Psoas muscle (tissue), 8 donors: Measurements from ENCODE around the gene LDAH. TPM values are rescaled to one million over a fixed set of nuclear protein-coding genes. Genes with fewer than 3 reads are reported as not detected.

Experiments used
- ATAC-seq, 4 donors: fragments of 200-7000 bp; cut with Tn5 transposase; one replicate each; pipeline ENCODE4 v1.9.1; 2020; ENCODE audit warnings: moderate library complexity in 3 of 4, mild to moderate bottlenecking in 2 of 4
- DNase-seq, 2 donors: peaks; one replicate each; pipeline ENCODE4 v3.0.0-alpha.2; 2020
- H3K27ac ChIP-seq: fragments of 200-600 bp; one replicate; pipeline ENCODE4 v1.8.0; 2022
- H3K27me3 ChIP-seq, 3 donors: fragments of 200-600 bp in 1 of 3; one replicate each; pipeline versions ENCODE4 v1.6.1 to v1.8.0; 2013 to 2022; ENCODE audit warnings: low read length in 2 of 3, mild to moderate bottlenecking in 2 of 3, moderate library complexity in 1 of 3; ENCODE audit not compliant: insufficient read depth in 3 of 3
- H3K36me3 ChIP-seq, 2 donors: fragments of 200-600 bp in 1 of 2; one replicate each; pipeline versions ENCODE4 v1.6.1 to v1.8.0; 2013 to 2022; ENCODE audit warnings: low read depth in 1 of 2, mild to moderate bottlenecking in 1 of 2, moderate library complexity in 1 of 2; ENCODE audit not compliant: insufficient read depth in 1 of 2
- H3K4me1 ChIP-seq: fragments of 200-600 bp; one replicate; pipeline ENCODE4 v1.8.0; 2022
- H3K4me3 ChIP-seq: fragments of 200-600 bp; one replicate; pipeline ENCODE4 v1.8.0; 2022; ENCODE audit warnings: mild to moderate bottlenecking
- H3K9me3 ChIP-seq: fragments of 200-600 bp; one replicate; pipeline ENCODE4 v1.8.0; 2022
- WGBS, 3 donors: extraction: QIAGEN DNeasy Blood & Tissue Kit; methylation state at CpG; one replicate each; pipeline versions ENCODE4 v1.1.6 to v1.1.7; 2013; 5-methylcytosine and 5-hydroxymethylcytosine counted together
- intact Hi-C, 2 donors: fragments of 100-400 bp; cut with DNase I; formaldehyde crosslinking; loops; one replicate each; pipeline versions ENCODE4 v1.11.0 to v1.14.2; 2022
- polyA plus RNA-seq, 3 donors: library from polyadenylated mRNA; stranded (reverse); fragments of 200-250 nt; gene quantifications; one replicate each; pipeline ENCODE4 v1.2.3, GENCODE V29; 2013
- total RNA-seq, 4 donors: library from RNA; stranded (reverse); fragmentation: NEBNext Ultra II Directional in 2 of 4; extraction: Animal tissue kit (Norgen Biotek cat#: 25700) in 2 of 4; gene quantifications; one replicate each; pipeline versions ENCODE4 v1.2.1 to v1.2.4, GENCODE V29; 2021 to 2023
- TF ChIP-seq, protein P1 (sequence below): fragments of 200-600 bp; IDR thresholded peaks from one replicate; pipeline ENCODE4 v1.8.0; 2022; ENCODE audit warnings: antibody characterized with exemption
- donor health status: healthy with polysubstance abuse.
- donor health status: DM: no; HTN: no; CAD: no; lungs with moderate emphysema.
- donor health status: Bipolar disorder and iron deficiency.
- donor health status: healthy.
- donor health status: DM: yes; HTN: yes; CAD: no.
- donor health status: DM: no; HTN: no; CAD: no.
- donor health status: DM: no; HTN: no; CAD: no.
- donor health status: DM: yes; HTN: yes; CAD: no.

LDAH gene
- total and polyA plus RNA-seq, 7 donors = 0.56 to 1.9 (median 1.6) TPM

DNA sequence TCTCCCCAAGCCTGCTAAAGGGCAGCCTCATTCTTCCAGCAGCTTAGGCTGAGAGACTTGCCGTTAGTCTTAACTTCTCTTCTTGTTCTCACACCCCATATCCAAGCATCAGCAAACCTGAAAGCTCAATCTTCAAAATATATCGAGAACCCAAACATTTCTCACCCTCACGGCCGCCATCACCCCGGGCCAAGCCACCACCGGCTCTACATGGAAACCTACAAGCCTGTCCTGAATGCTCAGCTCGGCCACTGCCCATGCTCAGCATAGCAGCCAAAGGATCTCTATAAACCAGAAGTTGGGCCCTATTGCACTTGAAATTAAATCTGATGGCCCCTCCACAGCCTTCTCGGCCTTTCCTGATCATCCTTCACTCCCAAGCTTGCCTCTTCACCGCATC lies 174.1 kb downstream of the LDAH start:
- Histone ChIP-seq H3K4me3 (no peak overlapping the region), H3K27me3 (no peaks in the 10 kb centered on the region), H3K36me3 (peaks cover 0 to 22% of the 10 kb centered on the region in 2 donors), H3K9me3 (no peaks in the 10 kb centered on the region), H3K27ac (no peak overlapping the region), H3K4me1 (peaks cover 9% of the 10 kb centered on the region)
- ATAC-seq (no peak), DNase-seq (peak in 1 of 2 donors; percentile 41)
- intact Hi-C loops = no loop called here
- TF ChIP-seq, protein P1, sequence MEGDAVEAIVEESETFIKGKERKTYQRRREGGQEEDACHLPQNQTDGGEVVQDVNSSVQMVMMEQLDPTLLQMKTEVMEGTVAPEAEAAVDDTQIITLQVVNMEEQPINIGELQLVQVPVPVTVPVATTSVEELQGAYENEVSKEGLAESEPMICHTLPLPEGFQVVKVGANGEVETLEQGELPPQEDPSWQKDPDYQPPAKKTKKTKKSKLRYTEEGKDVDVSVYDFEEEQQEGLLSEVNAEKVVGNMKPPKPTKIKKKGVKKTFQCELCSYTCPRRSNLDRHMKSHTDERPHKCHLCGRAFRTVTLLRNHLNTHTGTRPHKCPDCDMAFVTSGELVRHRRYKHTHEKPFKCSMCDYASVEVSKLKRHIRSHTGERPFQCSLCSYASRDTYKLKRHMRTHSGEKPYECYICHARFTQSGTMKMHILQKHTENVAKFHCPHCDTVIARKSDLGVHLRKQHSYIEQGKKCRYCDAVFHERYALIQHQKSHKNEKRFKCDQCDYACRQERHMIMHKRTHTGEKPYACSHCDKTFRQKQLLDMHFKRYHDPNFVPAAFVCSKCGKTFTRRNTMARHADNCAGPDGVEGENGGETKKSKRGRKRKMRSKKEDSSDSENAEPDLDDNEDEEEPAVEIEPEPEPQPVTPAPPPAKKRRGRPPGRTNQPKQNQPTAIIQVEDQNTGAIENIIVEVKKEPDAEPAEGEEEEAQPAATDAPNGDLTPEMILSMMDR = no peak
- WGBS, 3 donors = 95 to 98% (median 96%) methylated on average over 9 of the region's 9 CpGs

DNA sequence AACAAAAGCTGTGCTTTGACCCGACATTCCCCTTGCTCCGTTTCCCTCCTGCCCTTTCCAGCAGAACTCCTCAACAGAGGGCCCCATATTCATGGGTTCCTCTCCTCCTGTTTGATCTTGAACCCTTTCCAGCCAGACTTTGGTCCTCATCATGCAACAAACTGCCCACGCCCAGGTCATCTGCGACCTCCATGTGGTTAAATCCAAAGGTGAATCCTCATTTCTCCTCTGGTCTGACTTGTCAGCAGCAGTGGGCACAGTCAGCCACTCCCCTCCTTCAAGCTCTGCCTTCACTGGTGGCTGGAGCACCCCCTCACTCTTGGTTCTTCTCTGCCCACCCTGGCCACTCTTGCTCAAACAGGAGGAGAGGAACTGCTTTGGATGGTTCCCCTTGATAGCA lies 174.7 kb downstream of the LDAH start:
- Histone ChIP-seq H3K27ac (no peak overlapping the region), H3K9me3 (no peaks in the 10 kb centered on the region), H3K4me3 (no peak overlapping the region), H3K27me3 (no peaks in the 10 kb centered on the region), H3K4me1 (peaks cover 9% of the 10 kb centered on the region), H3K36me3 (peaks cover 0 to 27% of the 10 kb centered on the region in 2 donors)
- peak in 1 of 2 donors; percentile 17 for DNase-seq
- 82 to 91% (median 89%) methylated on average over 4 of the region's 4 CpGs for WGBS, 3 donors
- no peak for ATAC-seq
- TF ChIP-seq, protein P1 = no peak
- intact Hi-C loops = no loop called here

DNA sequence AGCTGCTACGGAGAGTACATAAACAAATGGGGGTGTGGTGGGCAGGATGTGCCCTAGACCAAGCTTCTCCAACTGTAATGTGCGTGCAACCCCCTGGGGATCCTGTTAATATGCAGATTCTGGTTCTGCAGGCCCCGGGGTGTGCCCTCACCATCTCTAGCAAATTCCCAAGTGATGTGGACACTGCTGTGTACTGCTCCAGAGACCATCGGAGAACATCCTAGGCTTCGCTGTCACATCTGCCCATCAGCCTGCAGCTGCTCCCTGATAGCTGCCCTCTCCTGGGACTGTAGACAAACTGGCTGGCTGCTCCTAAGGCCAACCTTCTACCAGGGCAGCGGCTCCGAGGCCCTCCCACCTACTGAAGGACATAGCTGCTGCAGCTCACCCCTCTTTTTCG lies 175.2 kb downstream of the LDAH start:
- Histone ChIP-seq H3K4me3 (no peak overlapping the region), H3K27ac (no peak overlapping the region), H3K4me1 (peaks cover 9% of the 10 kb centered on the region), H3K36me3 (peaks cover 0 to 27% of the 10 kb centered on the region in 2 donors), H3K27me3 (no peaks in the 10 kb centered on the region), H3K9me3 (no peaks in the 10 kb centered on the region)
- intact Hi-C loops = no loop called here
- ATAC-seq = no peak
- DNase-seq = peak in 1 of 2 donors; percentile 36
- 72 to 85% (median 76%) methylated on average over 8 of the region's 8 CpGs for WGBS, 3 donors
- TF ChIP-seq, protein P1 = no peak

DNA sequence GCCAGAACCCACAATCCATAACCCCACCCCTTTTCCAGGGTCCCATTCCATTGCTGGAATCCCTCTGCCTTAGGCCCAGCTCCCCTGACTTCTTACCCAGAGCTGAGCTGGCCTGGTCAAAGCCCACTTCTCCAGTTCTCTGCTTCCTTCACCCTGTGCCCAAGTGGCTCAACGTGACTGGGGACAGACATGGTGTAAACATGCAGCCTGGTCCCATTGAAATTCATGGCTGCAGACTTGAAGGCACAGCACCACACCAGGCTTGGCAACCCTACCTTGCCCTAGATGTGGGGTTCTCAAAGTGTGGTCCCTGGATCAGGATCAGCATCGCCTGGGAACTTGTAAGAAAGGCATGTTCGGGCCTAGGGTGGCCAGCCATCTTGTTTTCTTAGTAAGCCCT lies 175.7 kb downstream of the LDAH start:
- intact Hi-C loops = no loop called here
- peaks cover 0 to 27% of the 10 kb centered on the region in 2 donors for H3K36me3 ChIP-seq
- no peaks in the 10 kb centered on the region for H3K27me3 ChIP-seq

More for the DNA sequence above, 175.7 kb downstream of the LDAH start:
- peaks cover 9% of the 10 kb centered on the region for H3K4me1 ChIP-seq
- 88 to 95% (median 93%) methylated on average over 3 of the region's 3 CpGs for WGBS, 3 donors
- no peaks in the 10 kb centered on the region for H3K9me3 ChIP-seq
- TF ChIP-seq, protein P1 = no peak
- no peak for DNase-seq
- H3K4me3 ChIP-seq = no peak overlapping the region
- H3K27ac ChIP-seq = no peak overlapping the region
- no peak for ATAC-seq
